ENCODE data around the gene AHDC1.
A peak's percentile ranks its signal among the peaks of the same experiment; 100 is the strongest.

AHDC1 gene

GRCh38 chr1:27522432-27523336 lies 81.3 kb downstream of the AHDC1 start:
- no peak overlapping the region for H3K27ac Mint-ChIP-seq
- H3K27me3 Mint-ChIP-seq = peaks cover 21% of the 10 kb centered on the region
- H3K4me3 Mint-ChIP-seq = no peak overlapping the region
- peaks cover 75% of the 10 kb centered on the region for H3K4me1 Mint-ChIP-seq (ENCODE audit: low read depth)
- intact Hi-C loops (cut with micrococcal nuclease) = no loop called here
- H3K9me3 Mint-ChIP-seq = no peaks in the 10 kb centered on the region
- no peaks in the 10 kb centered on the region for H3K36me3 Mint-ChIP-seq (ENCODE audit: low read depth)

GRCh38 chr1:27521861-27522431 lies 82.0 kb downstream of the AHDC1 start:
- Mint-ChIP-seq H3K9me3 (no peaks in the 10 kb centered on the region), H3K27ac (peak overlapping the region; percentile 33), H3K27me3 (peaks cover 18% of the 10 kb centered on the region), H3K4me1 (ENCODE audit: low read depth) (peaks cover 77% of the 10 kb centered on the region), H3K4me3 (no peak overlapping the region), H3K36me3 (ENCODE audit: low read depth) (no peaks in the 10 kb centered on the region)
- intact Hi-C loops (cut with micrococcal nuclease) = no loop called here

GRCh38 chr1:27521336-27521831 lies 82.6 kb downstream of the AHDC1 start:
- Mint-ChIP-seq H3K27me3 (peaks cover 18% of the 10 kb centered on the region), H3K27ac (peak overlapping the region; percentile 33), H3K4me1 (ENCODE audit: low read depth) (peaks cover 71% of the 10 kb centered on the region), H3K9me3 (no peaks in the 10 kb centered on the region), H3K36me3 (ENCODE audit: low read depth) (no peaks in the 10 kb centered on the region), H3K4me3 (peak overlapping the region; percentile 25)
- intact Hi-C loops (cut with micrococcal nuclease) = no loop called here

GRCh38 chr1:27520651-27521050 lies 83.3 kb downstream of the AHDC1 start:
- peaks cover 18% of the 10 kb centered on the region for H3K27me3 Mint-ChIP-seq
- peaks cover 67% of the 10 kb centered on the region for H3K4me1 Mint-ChIP-seq (ENCODE audit: low read depth)
- intact Hi-C loops (cut with micrococcal nuclease) = no loop called here
- no peaks in the 10 kb centered on the region for H3K9me3 Mint-ChIP-seq
- H3K36me3 Mint-ChIP-seq (ENCODE audit: low read depth) = no peaks in the 10 kb centered on the region
- H3K27ac Mint-ChIP-seq = peak overlapping the region; percentile 16
- H3K4me3 Mint-ChIP-seq = no peak overlapping the region

- intact Hi-C loops (cut with micrococcal nuclease) = no loop called here
- H3K4me1 Mint-ChIP-seq (ENCODE audit: low read depth) = peaks cover 64% of the 10 kb centered on the region
- no peaks in the 10 kb centered on the region for H3K9me3 Mint-ChIP-seq
- H3K27me3 Mint-ChIP-seq = peaks cover 18% of the 10 kb centered on the region
- H3K27ac Mint-ChIP-seq = no peak overlapping the region
- H3K4me3 Mint-ChIP-seq = no peak overlapping the region
- H3K36me3 Mint-ChIP-seq (ENCODE audit: low read depth) = no peaks in the 10 kb centered on the region
Observed at GRCh38 chr1:27519331-27520258, 84.3 kb downstream of the AHDC1 start.

GRCh38 chr1:27518808-27519207 lies 85.1 kb downstream of the AHDC1 start:
- Mint-ChIP-seq H3K36me3 (ENCODE audit: low read depth) (no peaks in the 10 kb centered on the region), H3K27ac (no peak overlapping the region), H3K9me3 (no peaks in the 10 kb centered on the region), H3K27me3 (peaks cover 18% of the 10 kb centered on the region), H3K4me1 (ENCODE audit: low read depth) (peaks cover 64% of the 10 kb centered on the region), H3K4me3 (no peak overlapping the region)
- intact Hi-C loops (cut with micrococcal nuclease) = no loop called here

GRCh38 chr1:27517907-27518718 lies 85.8 kb downstream of the AHDC1 start:
- peak overlapping the region; percentile 13 for H3K27ac Mint-ChIP-seq
- H3K27me3 Mint-ChIP-seq = peaks cover 18% of the 10 kb centered on the region
- no peaks in the 10 kb centered on the region for H3K9me3 Mint-ChIP-seq
- H3K4me3 Mint-ChIP-seq = no peak overlapping the region
- intact Hi-C loops (cut with micrococcal nuclease) = no loop called here
- peaks cover 64% of the 10 kb centered on the region for H3K4me1 Mint-ChIP-seq (ENCODE audit: low read depth)
- H3K36me3 Mint-ChIP-seq (ENCODE audit: low read depth) = no peaks in the 10 kb centered on the region

- H3K9me3 Mint-ChIP-seq = no peaks in the 10 kb centered on the region
- peaks cover 58% of the 10 kb centered on the region for H3K4me1 Mint-ChIP-seq (ENCODE audit: low read depth)
- intact Hi-C loops (cut with micrococcal nuclease) = no loop called here
- peak overlapping the region; percentile 19 for H3K27ac Mint-ChIP-seq
- peaks cover 14% of the 10 kb centered on the region for H3K27me3 Mint-ChIP-seq
- H3K36me3 Mint-ChIP-seq (ENCODE audit: low read depth) = no peaks in the 10 kb centered on the region
- no peak overlapping the region for H3K4me3 Mint-ChIP-seq
Observed at GRCh38 chr1:27517301-27517700, 86.6 kb downstream of the AHDC1 start.

- no peaks in the 10 kb centered on the region for H3K36me3 Mint-ChIP-seq (ENCODE audit: low read depth)
- no peak overlapping the region for H3K27ac Mint-ChIP-seq
- no peaks in the 10 kb centered on the region for H3K9me3 Mint-ChIP-seq
- H3K4me1 Mint-ChIP-seq (ENCODE audit: low read depth) = peaks cover 42% of the 10 kb centered on the region
- intact Hi-C loops (cut with micrococcal nuclease) = no loop called here
- no peak overlapping the region for H3K4me3 Mint-ChIP-seq
- peaks cover 2% of the 10 kb centered on the region for H3K27me3 Mint-ChIP-seq
Observed at GRCh38 chr1:27515626-27516025, 88.3 kb downstream of the AHDC1 start.

- intact Hi-C loops (cut with micrococcal nuclease) = no loop called here
- H3K27ac Mint-ChIP-seq = peak overlapping the region; percentile 88
Observed at GRCh38 chr1:27513958-27514357, 90.0 kb downstream of the AHDC1 start.

GRCh38 chr1:27513528-27513927 lies 90.4 kb downstream of the AHDC1 start:
- Mint-ChIP-seq H3K4me1 (ENCODE audit: low read depth) (peaks cover 38% of the 10 kb centered on the region), H3K9me3 (no peaks in the 10 kb centered on the region), H3K36me3 (ENCODE audit: low read depth) (no peaks in the 10 kb centered on the region), H3K27ac (peak overlapping the region; percentile 88), H3K4me3 (peak overlapping the region; percentile 53), H3K27me3 (no peaks in the 10 kb centered on the region)
- intact Hi-C loops (cut with micrococcal nuclease) = no loop called here

More at GRCh38 chr1:27513958-27514357, 90.0 kb downstream of the AHDC1 start:
- H3K27me3 Mint-ChIP-seq = no peaks in the 10 kb centered on the region
- H3K4me3 Mint-ChIP-seq = peak overlapping the region; percentile 53
- peaks cover 38% of the 10 kb centered on the region for H3K4me1 Mint-ChIP-seq (ENCODE audit: low read depth)
- no peaks in the 10 kb centered on the region for H3K9me3 Mint-ChIP-seq
- no peaks in the 10 kb centered on the region for H3K36me3 Mint-ChIP-seq (ENCODE audit: low read depth)

GRCh38 chr1:27509127-27510080 lies 94.5 kb downstream of the AHDC1 start:
- no peak overlapping the region for H3K4me3 Mint-ChIP-seq
- H3K27ac Mint-ChIP-seq = no peak overlapping the region
- H3K9me3 Mint-ChIP-seq = no peaks in the 10 kb centered on the region

More at GRCh38 chr1:27509127-27510080, 94.5 kb downstream of the AHDC1 start:
- Mint-ChIP-seq H3K36me3 (ENCODE audit: low read depth) (no peaks in the 10 kb centered on the region), H3K4me1 (ENCODE audit: low read depth) (peaks cover 21% of the 10 kb centered on the region), H3K27me3 (no peaks in the 10 kb centered on the region)
- intact Hi-C loops (cut with micrococcal nuclease) = no loop called here
